CD8-positive, alpha-beta memory T cell (primary cell): ENCODE data around the gene RNU1-3. TPM values are rescaled to one million over a fixed set of nuclear protein-coding genes. Genes with fewer than 3 reads are reported as not detected.
"Not testable (repeated sequence)": the region's sequence is repeated elsewhere in the genome, so short reads cannot be mapped to it uniquely, and the experiment has no call there.

Experiments used
- CTCF ChIA-PET: fragments of 350-600 bp; sonication (Branson Sonifier 250); formaldehyde crosslinking; loops from one replicate; lab custom pipeline; 2021; ENCODE audit warnings: antibody characterized with exemption; lab: Charles Lee
- POLR2A ChIA-PET: fragments of 350-600 bp; sonication (Branson Sonifier 250); formaldehyde crosslinking; loops from one replicate; lab custom pipeline; 2021; ENCODE audit warnings: antibody characterized with exemption; lab: Charles Lee
- DNase-seq, 5 donors: peaks; one replicate each; pipeline versions ENCODE4 v3.0.0 to v3.0.0-alpha.2; 2020 to 2022; ENCODE audit warnings: mixed read lengths in 1 of 5
- H3K27ac ChIP-seq: one replicate; pipeline ENCODE4 v1.7.0; 2013; ENCODE audit warnings: low read depth, mild to moderate bottlenecking, low read length, moderate library complexity
- H3K27me3 ChIP-seq: 2 replicates; pipeline ENCODE4 v1.7.0; 2013; ENCODE audit warnings: low read length, mild to moderate bottlenecking; ENCODE audit not compliant: insufficient read depth, poor library complexity, severe bottlenecking
- H3K36me3 ChIP-seq: 2 replicates; pipeline ENCODE4 v1.7.0; 2013; ENCODE audit warnings: mild to moderate bottlenecking, low read length, moderate library complexity; ENCODE audit not compliant: insufficient read depth
- H3K4me1 ChIP-seq: 2 replicates; pipeline ENCODE4 v1.7.0; 2013; ENCODE audit warnings: mild to moderate bottlenecking, low read length, moderate library complexity; ENCODE audit not compliant: insufficient read depth
- H3K4me3 ChIP-seq: 2 replicates; pipeline ENCODE4 v1.7.0; 2013; ENCODE audit warnings: mild to moderate bottlenecking, low read length
- H3K9me3 ChIP-seq: 2 replicates; pipeline ENCODE4 v1.7.0; 2013; ENCODE audit warnings: mild to moderate bottlenecking, low read length
- H3K27ac Mint-ChIP-seq, 8 donors: one replicate each; pipeline ENCODE4 v1.8.0; 2020 to 2021; ENCODE audit warnings: mixed read lengths in 8 of 8, mild to moderate bottlenecking in 6 of 8, inconsistent platforms in 3 of 8, moderate library complexity in 3 of 8
- H3K27me3 Mint-ChIP-seq, 2 donors: one replicate each; pipeline ENCODE4 v1.8.0; 2020 to 2021; ENCODE audit warnings: mixed read lengths in 2 of 2, mild to moderate bottlenecking in 1 of 2, moderate library complexity in 1 of 2
- H3K36me3 Mint-ChIP-seq, 3 donors: one replicate each; pipeline ENCODE4 v1.8.0; 2020 to 2021; ENCODE audit warnings: mixed read lengths in 3 of 3, inconsistent platforms in 1 of 3, mild to moderate bottlenecking in 1 of 3
- H3K4me1 Mint-ChIP-seq, 3 donors: one replicate each; pipeline ENCODE4 v1.8.0; 2020 to 2021; ENCODE audit warnings: mixed read lengths in 3 of 3, inconsistent platforms in 1 of 3, mild to moderate bottlenecking in 1 of 3
- H3K4me3 Mint-ChIP-seq, 7 donors: one replicate each; pipeline ENCODE4 v1.8.0; 2020 to 2021; ENCODE audit warnings: mixed read lengths in 7 of 7, mild to moderate bottlenecking in 6 of 7, moderate library complexity in 4 of 7, inconsistent platforms in 2 of 7
- H3K9me3 Mint-ChIP-seq, 5 donors: one replicate each; pipeline ENCODE4 v1.8.0; 2020 to 2022; ENCODE audit warnings: mixed read lengths in 5 of 5, mild to moderate bottlenecking in 3 of 5, moderate library complexity in 2 of 5, inconsistent platforms in 1 of 5
- polyA plus RNA-seq: library from polyadenylated mRNA; unstranded; fragments of 300-500 nt; fragmentation: Illumina TruSeq; gene quantifications from one replicate; pipeline ENCODE4 v1.2.3, GENCODE V29; 2021
- total RNA-seq, 2 experiments: library from RNA; stranded (reverse); gene quantifications; one replicate each; pipeline ENCODE4 v1.2.3, GENCODE V29; 2021

RNU1-3 gene
- total and polyA plus RNA-seq, 3 experiments from 2014 or later, result 1,293 to 1,300 TPM; not detected in 1

DNA sequence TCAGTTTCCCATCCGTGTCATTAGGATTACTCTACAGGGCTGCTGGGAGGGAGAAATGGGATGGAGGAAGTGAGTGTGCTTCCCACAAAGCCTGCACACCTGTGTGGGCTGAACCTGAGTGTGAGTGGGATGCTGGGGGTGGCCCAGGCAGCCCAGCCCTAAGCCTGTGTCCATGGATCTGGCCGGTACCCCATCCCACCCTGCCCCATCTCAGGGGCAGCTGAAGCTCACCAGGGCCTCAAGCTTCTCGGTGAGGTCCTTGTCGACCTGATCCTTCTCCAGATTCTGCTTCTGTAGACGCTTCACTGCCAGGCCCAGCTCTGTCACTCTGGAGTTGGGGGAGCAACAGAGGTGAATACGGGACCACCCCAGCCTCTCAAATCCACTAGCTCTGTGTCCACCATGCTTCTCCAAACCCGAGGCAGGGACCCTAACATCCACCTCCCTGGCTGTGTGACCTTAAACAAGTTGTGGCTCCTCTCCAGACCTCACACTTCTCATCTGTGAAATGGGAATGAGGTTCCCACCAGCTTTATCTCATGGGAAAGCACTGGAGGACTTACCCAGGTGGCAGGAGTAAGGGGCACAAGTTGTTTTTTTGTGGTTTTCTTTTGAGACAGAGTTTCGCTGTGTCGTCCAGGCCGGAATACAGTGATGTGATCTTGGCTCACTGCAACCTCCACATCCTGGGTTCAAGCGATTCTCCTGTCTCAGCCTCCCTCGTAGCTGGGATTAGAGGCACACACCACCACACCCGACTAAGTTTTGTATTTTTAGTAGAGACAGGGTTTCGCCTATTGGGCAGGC lies 34.5 kb downstream of the RNU1-3 start:
- POLR2A ChIA-PET, H3K9me3 Mint-ChIP-seq, H3K27ac ChIP-seq, H3K9me3 ChIP-seq, H3K4me1 ChIP-seq, H3K4me3 Mint-ChIP-seq, H3K27me3 Mint-ChIP-seq, H3K27me3 ChIP-seq, H3K4me3 ChIP-seq: not testable (repeated sequence)
- DNase-seq, result peak in 1 of 5 donors; percentile 48
- H3K27ac Mint-ChIP-seq, result peak overlapping the region in 4 of 8 donors; percentile 54 to 72 (median 62)
- H3K4me1 Mint-ChIP-seq, result peaks cover 3 to 15% (median 6%) of the 10 kb centered on the region in 3 donors
- CTCF ChIA-PET, result interaction anchor here (1.0 to 1.7 kb wide), 4 partner anchors 11 to 77 kb away, joined by 3 to 4 read pairs (median 4); no protein-coding TSS in a partner anchor
- H3K36me3 Mint-ChIP-seq, result peaks cover 12 to 74% (median 16%) of the 10 kb centered on the region in 3 donors
- H3K36me3 ChIP-seq, result peaks cover 41% of the 10 kb centered on the region

DNA sequence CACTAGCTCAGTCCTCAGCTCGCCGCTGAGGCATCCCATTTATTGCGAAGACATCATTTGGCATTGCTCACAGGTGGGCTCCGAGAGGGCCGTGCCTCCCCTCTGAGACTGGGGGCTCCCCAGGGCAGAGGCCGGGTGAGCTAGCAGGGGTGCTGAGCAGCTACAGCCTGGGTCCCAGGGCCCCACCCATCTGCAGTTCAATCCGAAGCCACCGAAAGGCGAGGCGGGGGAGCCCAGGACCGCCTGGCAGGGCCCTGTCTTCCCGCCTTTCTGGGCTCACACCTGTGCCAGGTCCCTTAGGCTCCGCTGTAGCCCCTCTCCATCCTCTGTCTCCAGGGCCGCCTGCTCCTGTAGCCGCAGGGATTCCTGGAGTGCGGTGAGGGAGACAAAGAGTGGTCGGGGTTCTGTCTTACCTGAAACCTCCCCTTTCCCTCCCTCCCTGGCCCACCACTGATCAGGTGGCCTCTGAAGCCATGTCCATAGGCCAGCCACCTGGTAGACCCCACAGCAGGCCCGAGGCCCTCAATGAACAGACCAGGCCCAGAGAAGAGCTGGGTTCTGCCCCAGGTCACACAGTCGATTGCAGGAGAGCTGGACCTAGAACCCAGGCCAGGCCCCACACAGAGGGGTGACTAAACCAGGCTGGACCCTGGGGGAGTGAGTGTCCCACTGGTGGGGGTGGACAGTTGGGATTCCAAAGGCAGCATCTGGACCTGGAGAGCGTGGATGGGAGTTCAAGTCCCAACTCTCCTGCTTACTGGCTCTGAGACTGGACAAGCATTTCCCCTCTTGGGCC lies 35.3 kb downstream of the RNU1-3 start:
- Histone ChIP-seq H3K36me3 (peaks cover 44% of the 10 kb centered on the region), H3K9me3 (no peaks in the 10 kb centered on the region), H3K4me1 (no peaks in the 10 kb centered on the region), H3K27ac (no peak overlapping the region), H3K4me3 (no peak overlapping the region), H3K27me3 (no peaks in the 10 kb centered on the region)
- peak in 1 of 5 donors; percentile 48 for DNase-seq
- Mint-ChIP-seq H3K4me3 (no peak overlapping the region), H3K27ac (peak overlapping the region in 2 of 8 donors; percentile 27 to 37), H3K27me3 (no peaks in the 10 kb centered on the region), H3K4me1 (peaks cover 3 to 15% (median 6%) of the 10 kb centered on the region in 3 donors), H3K36me3 (peaks cover 14 to 78% (median 16%) of the 10 kb centered on the region in 3 donors), H3K9me3 (no peaks in the 10 kb centered on the region)
- POLR2A ChIA-PET, result no interaction called here
- CTCF ChIA-PET, result interaction anchor here (1.1 to 1.7 kb wide), 2 partner anchors 11 to 77 kb away, joined by 3 to 4 read pairs; no protein-coding TSS in a partner anchor

DNA sequence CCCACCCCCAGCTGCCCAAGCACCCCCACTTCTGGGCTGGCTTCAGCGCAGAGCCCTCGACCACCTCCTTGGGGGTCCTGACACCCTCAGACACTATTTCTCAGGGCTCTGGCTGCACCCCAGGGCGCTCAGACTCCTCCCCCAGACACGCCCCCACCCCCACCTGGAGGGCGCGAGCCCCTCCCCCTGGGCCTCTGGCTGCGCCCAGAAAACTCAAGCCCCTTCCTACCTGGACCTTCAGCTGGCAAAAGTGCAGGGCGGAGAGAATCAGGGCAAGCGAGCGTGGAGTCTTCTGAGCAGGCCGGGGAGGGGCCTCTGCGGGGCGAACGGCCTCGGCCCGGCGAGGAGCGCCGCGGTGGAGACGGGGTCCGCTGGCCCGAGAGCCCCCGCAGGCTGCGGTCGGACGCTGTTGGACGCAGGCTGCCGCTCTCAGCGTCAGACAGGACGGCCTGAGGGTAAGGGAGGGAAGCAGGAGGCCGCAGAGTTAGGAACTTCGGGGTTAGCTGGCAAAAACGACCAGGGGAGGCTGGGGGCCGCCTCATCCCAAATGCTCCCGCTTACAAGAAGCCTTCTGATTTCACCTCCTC lies 36.0 kb downstream of the RNU1-3 start:
- no peaks in the 10 kb centered on the region for H3K4me1 ChIP-seq
- H3K36me3 Mint-ChIP-seq, result peaks cover 14 to 78% (median 16%) of the 10 kb centered on the region in 3 donors
- H3K9me3 Mint-ChIP-seq, result no peaks in the 10 kb centered on the region
- no peak overlapping the region for H3K4me3 Mint-ChIP-seq
- DNase-seq, result peak in 1 of 5 donors; percentile 58
- ChIA-PET CTCF (interaction anchor here (1.7 kb wide), 1 partner anchor 10 kb away, joined by 3 read pairs; no protein-coding TSS in a partner anchor), POLR2A (no interaction called here)
- no peak overlapping the region for H3K4me3 ChIP-seq
- H3K27ac Mint-ChIP-seq, result peak overlapping the region in 2 of 8 donors; percentile 23 to 85
- H3K27ac ChIP-seq, result no peak overlapping the region
- H3K36me3 ChIP-seq, result peaks cover 50% of the 10 kb centered on the region
- H3K27me3 Mint-ChIP-seq, result no peaks in the 10 kb centered on the region
- no peaks in the 10 kb centered on the region for H3K9me3 ChIP-seq
- H3K27me3 ChIP-seq, result no peaks in the 10 kb centered on the region
- H3K4me1 Mint-ChIP-seq, result peaks cover 3 to 15% (median 6%) of the 10 kb centered on the region in 3 donors

DNA sequence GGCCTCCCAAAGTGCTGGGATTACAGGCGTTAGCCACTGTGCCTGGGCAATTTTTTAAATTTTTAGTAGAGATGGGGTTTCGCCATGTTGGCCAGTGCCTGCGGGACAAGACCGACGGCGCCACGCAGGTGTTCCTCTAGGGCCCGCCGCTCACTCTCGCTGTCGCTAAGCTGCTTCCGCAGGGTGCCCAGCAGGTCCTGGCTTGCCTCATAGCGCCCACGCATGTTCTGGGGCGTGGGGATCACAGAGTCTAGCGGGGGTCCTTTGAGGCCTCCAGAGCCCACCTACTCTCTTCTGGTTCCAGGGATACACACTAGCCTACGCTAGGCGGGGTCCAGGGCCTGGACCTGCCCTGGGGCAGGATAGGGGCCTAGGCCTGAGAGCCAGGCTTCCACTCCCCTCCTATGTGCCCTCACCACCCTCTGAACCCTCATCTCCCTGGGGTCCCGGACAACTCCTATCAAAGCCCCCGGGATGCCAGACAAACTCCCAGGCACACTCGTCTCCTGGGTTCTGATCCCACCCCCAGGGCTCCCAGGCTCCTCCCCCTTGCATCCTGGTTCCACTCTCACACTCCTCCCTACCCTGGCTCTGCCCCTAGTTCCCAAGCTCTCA lies 36.7 kb downstream of the RNU1-3 start:
- H3K4me1 ChIP-seq, H3K4me3 ChIP-seq, H3K27ac ChIP-seq, H3K9me3 ChIP-seq, H3K27me3 ChIP-seq, H3K4me3 Mint-ChIP-seq, POLR2A ChIA-PET, H3K9me3 Mint-ChIP-seq, H3K27me3 Mint-ChIP-seq: not testable (repeated sequence)
- CTCF ChIA-PET, result interaction anchor here (1.0 kb wide), 1 partner anchor 11 kb away, joined by 3 read pairs; no protein-coding TSS in a partner anchor
- peaks cover 14 to 78% (median 17%) of the 10 kb centered on the region in 3 donors for H3K36me3 Mint-ChIP-seq
- H3K27ac Mint-ChIP-seq, result peak overlapping the region in 4 of 8 donors; percentile 1 to 85 (median 36)
- peak in 1 of 5 donors; percentile 55 for DNase-seq
- peaks cover 55% of the 10 kb centered on the region for H3K36me3 ChIP-seq
- peaks cover 3 to 15% (median 6%) of the 10 kb centered on the region in 3 donors for H3K4me1 Mint-ChIP-seq

- H3K27ac Mint-ChIP-seq, result peak overlapping the region in 4 of 8 donors; percentile 19 to 69 (median 54)
- H3K27me3 ChIP-seq, result no peaks in the 10 kb centered on the region
- no peak overlapping the region for H3K4me3 ChIP-seq
- H3K9me3 ChIP-seq, result no peaks in the 10 kb centered on the region
- H3K36me3 ChIP-seq, result peaks cover 56% of the 10 kb centered on the region
- H3K4me3 Mint-ChIP-seq, result no peak overlapping the region
- peaks cover 0 to 11% (median 0%) of the 10 kb centered on the region in 3 donors for H3K4me1 Mint-ChIP-seq
- DNase-seq, result peak in 1 of 5 donors; percentile 50
- ChIA-PET POLR2A (no interaction called here), CTCF (interaction anchor here (1.2 kb wide), 1 partner anchor 332 kb away, joined by 3 read pairs; no protein-coding TSS in a partner anchor)
- H3K27ac ChIP-seq, result no peak overlapping the region
- H3K4me1 ChIP-seq, result no peaks in the 10 kb centered on the region
- H3K9me3 Mint-ChIP-seq, result no peaks in the 10 kb centered on the region
- H3K36me3 Mint-ChIP-seq, result peaks cover 5 to 63% (median 11%) of the 10 kb centered on the region in 3 donors
- no peaks in the 10 kb centered on the region for H3K27me3 Mint-ChIP-seq
Observed at GRCh38 chr1:16628361-16629111, 38.2 kb downstream of the RNU1-3 start.

- Mint-ChIP-seq H3K36me3 (peaks cover 5 to 43% (median 10%) of the 10 kb centered on the region in 3 donors), H3K4me1 (peaks cover 0 to 11% (median 0%) of the 10 kb centered on the region in 3 donors), H3K27ac (peak overlapping the region in 1 of 8 donors; percentile 4)
- H3K4me1 ChIP-seq, POLR2A ChIA-PET, H3K4me3 ChIP-seq, H3K27ac ChIP-seq, H3K9me3 ChIP-seq, H3K27me3 ChIP-seq, H3K9me3 Mint-ChIP-seq, H3K27me3 Mint-ChIP-seq, H3K4me3 Mint-ChIP-seq: not testable (repeated sequence)
- CTCF ChIA-PET, result interaction anchor here (1.3 kb wide), 1 partner anchor 18 kb away, joined by 3 read pairs; no protein-coding TSS in a partner anchor
- peak in 1 of 5 donors; percentile 46 for DNase-seq
- H3K36me3 ChIP-seq, result peaks cover 49% of the 10 kb centered on the region
Observed at GRCh38 chr1:16626409-16626983, 40.3 kb downstream of the RNU1-3 start.
